ENCODE data around the gene SENP2. TPM values are rescaled to one million over a fixed set of nuclear protein-coding genes. Genes with fewer than 3 reads are reported as not detected.
"Not testable (repeated sequence)": the region's sequence is repeated elsewhere in the genome, so short reads cannot be mapped to it uniquely, and the experiment has no call there.

The SENP2 gene
- total RNA-seq, 1 donor from 2014 or later = 18.6 TPM

GRCh38 chr3:185585518-185585858 lies 607 bp upstream of the SENP2 start:
- no peak for DNase-seq (ENCODE audit: low read depth in 2 of 2)

- DNase-seq (ENCODE audit: low read depth in 2 of 2) = no peak
Measured at GRCh38 chr3:185586686-185587039, 568 bp downstream of the SENP2 start.

- DNase-seq (ENCODE audit: low read depth in 2 of 2) = no peak
Measured at GRCh38 chr3:185594073-185594472, 8.0 kb downstream of the SENP2 start.

GRCh38 chr3:185595526-185595925 lies 9.4 kb downstream of the SENP2 start:
- DNase-seq (ENCODE audit: low read depth in 2 of 2) = no peak

GRCh38 chr3:185605566-185605965 lies 19.5 kb downstream of the SENP2 start:
- DNase-seq (ENCODE audit: low read depth in 2 of 2) = peak in 1 of 2 donors; percentile 42

- DNase-seq (ENCODE audit: low read depth in 2 of 2) = no peak
Measured at GRCh38 chr3:185606196-185606595, 20.1 kb downstream of the SENP2 start.

- no peak for DNase-seq (ENCODE audit: low read depth in 2 of 2)
Measured at GRCh38 chr3:185613016-185613415, 26.9 kb downstream of the SENP2 start.

GRCh38 chr3:185623939-185624665 lies 38.0 kb downstream of the SENP2 start:
- DNase-seq (ENCODE audit: low read depth in 2 of 2) = no peak

GRCh38 chr3:185625784-185626183 lies 39.7 kb downstream of the SENP2 start:
- DNase-seq (ENCODE audit: low read depth in 2 of 2) = no peak

GRCh38 chr3:185629554-185630181 lies 43.6 kb downstream of the SENP2 start:
- DNase-seq (ENCODE audit: low read depth in 2 of 2) = no peak

- DNase-seq (ENCODE audit: low read depth in 2 of 2) = peak; percentile 34 to 79
Measured at GRCh38 chr3:185630182-185630622, 44.1 kb downstream of the SENP2 start.

- DNase-seq (ENCODE audit: low read depth in 2 of 2) = peak in 1 of 2 donors; percentile 22
Measured at GRCh38 chr3:185631108-185631507, 45.0 kb downstream of the SENP2 start.

- DNase-seq (ENCODE audit: low read depth in 2 of 2) = no peak
Measured at GRCh38 chr3:185631508-185632206, 45.6 kb downstream of the SENP2 start.

GRCh38 chr3:185632996-185633395 lies 46.9 kb downstream of the SENP2 start:
- DNase-seq (ENCODE audit: low read depth in 2 of 2) = no peak

GRCh38 chr3:185637388-185637787 lies 51.3 kb downstream of the SENP2 start:
- DNase-seq (ENCODE audit: low read depth in 2 of 2) = no peak

- DNase-seq (ENCODE audit: low read depth in 2 of 2) = not testable (repeated sequence)
Measured at GRCh38 chr3:185638651-185639050, 52.6 kb downstream of the SENP2 start.

GRCh38 chr3:185639632-185640206 lies 53.6 kb downstream of the SENP2 start:
- DNase-seq (ENCODE audit: low read depth in 2 of 2) = no peak

GRCh38 chr3:185640308-185640707 lies 54.2 kb downstream of the SENP2 start:
- DNase-seq (ENCODE audit: low read depth in 2 of 2) = no peak

- DNase-seq (ENCODE audit: low read depth in 2 of 2) = not testable (repeated sequence)
Measured at GRCh38 chr3:185645191-185645590, 59.1 kb downstream of the SENP2 start.

GRCh38 chr3:185645596-185646381 lies 59.7 kb downstream of the SENP2 start:
- DNase-seq (ENCODE audit: low read depth in 2 of 2) = no peak

- no peak for DNase-seq (ENCODE audit: low read depth in 2 of 2)
Measured at GRCh38 chr3:185646382-185647133, 60.5 kb downstream of the SENP2 start.

Data from dermis microvascular lymphatic vessel endothelial cell (primary cell).